Measurements from ENCODE around the gene TMEM52.

- TF ChIP-seq USF2 (CRISPR knock-in tag; IDR thresholded peaks at IDR 0.05) (no peak), RCOR1 (IDR thresholded peaks at IDR 0.05; ENCODE audit: borderline replicate concordance in 1 of 2, low read depth in 2 of 2, low read length in 2 of 2) (no peak)
- TF ChIP-seq, protein P1, sequence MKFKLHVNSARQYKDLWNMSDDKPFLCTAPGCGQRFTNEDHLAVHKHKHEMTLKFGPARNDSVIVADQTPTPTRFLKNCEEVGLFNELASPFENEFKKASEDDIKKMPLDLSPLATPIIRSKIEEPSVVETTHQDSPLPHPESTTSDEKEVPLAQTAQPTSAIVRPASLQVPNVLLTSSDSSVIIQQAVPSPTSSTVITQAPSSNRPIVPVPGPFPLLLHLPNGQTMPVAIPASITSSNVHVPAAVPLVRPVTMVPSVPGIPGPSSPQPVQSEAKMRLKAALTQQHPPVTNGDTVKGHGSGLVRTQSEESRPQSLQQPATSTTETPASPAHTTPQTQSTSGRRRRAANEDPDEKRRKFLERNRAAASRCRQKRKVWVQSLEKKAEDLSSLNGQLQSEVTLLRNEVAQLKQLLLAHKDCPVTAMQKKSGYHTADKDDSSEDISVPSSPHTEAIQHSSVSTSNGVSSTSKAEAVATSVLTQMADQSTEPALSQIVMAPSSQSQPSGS (CRISPR knock-in tag; IDR thresholded peaks at IDR 0.05): no peak
- TF ChIP-seq, protein P2, sequence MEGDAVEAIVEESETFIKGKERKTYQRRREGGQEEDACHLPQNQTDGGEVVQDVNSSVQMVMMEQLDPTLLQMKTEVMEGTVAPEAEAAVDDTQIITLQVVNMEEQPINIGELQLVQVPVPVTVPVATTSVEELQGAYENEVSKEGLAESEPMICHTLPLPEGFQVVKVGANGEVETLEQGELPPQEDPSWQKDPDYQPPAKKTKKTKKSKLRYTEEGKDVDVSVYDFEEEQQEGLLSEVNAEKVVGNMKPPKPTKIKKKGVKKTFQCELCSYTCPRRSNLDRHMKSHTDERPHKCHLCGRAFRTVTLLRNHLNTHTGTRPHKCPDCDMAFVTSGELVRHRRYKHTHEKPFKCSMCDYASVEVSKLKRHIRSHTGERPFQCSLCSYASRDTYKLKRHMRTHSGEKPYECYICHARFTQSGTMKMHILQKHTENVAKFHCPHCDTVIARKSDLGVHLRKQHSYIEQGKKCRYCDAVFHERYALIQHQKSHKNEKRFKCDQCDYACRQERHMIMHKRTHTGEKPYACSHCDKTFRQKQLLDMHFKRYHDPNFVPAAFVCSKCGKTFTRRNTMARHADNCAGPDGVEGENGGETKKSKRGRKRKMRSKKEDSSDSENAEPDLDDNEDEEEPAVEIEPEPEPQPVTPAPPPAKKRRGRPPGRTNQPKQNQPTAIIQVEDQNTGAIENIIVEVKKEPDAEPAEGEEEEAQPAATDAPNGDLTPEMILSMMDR (IDR thresholded peaks at IDR 0.05 in 2 of 3, conservative IDR thresholded peaks at IDR 0.05 in 1 of 3; ENCODE audit: insufficient read depth in 2 of 3, low read depth in 1 of 3, low read length in 3 of 3): no peak
Observed at GRCh38 chr1:1877865-1878436, 41.1 kb downstream of the TMEM52 start.

Measured in K562 (cell line).